ENCODE measurements around the gene STARD9. TPM values are rescaled to one million over a fixed set of nuclear protein-coding genes. Genes with fewer than 3 reads are reported as not detected.
"Not testable (repeated sequence)": the region's sequence is repeated elsewhere in the genome, so short reads cannot be mapped to it uniquely, and the experiment has no call there.

Gene STARD9
- total RNA-seq, 2 donors from 2014 or later = 5.1 to 6.3 TPM

- no peak overlapping the region for H3K27ac Mint-ChIP-seq
- H3K27me3 Mint-ChIP-seq (ENCODE audit: low read depth) = no peaks in the 10 kb centered on the region
- peaks cover 14 to 17% of the 10 kb centered on the region in 2 donors for H3K9me3 Mint-ChIP-seq
- no peak overlapping the region for H3K4me3 Mint-ChIP-seq
- peaks cover 26 to 31% of the 10 kb centered on the region in 2 donors for H3K36me3 Mint-ChIP-seq (ENCODE audit: insufficient read depth in 2 of 2)
- no peaks in the 10 kb centered on the region for H3K4me1 Mint-ChIP-seq (ENCODE audit: low read depth)
- DNase-seq = no peak
- ATAC-seq (replicated peaks in 1 of 2) = no peak
These were observed 185.4 kb downstream of the STARD9 start for GRCh38 chr15:42760759-42761158.

GRCh38 chr15:42761813-42762212, 186.4 kb downstream of the STARD9 start:
- not testable (repeated sequence) for DNase-seq; H3K27ac Mint-ChIP-seq; H3K27me3 Mint-ChIP-seq (ENCODE audit: low read depth); H3K4me1 Mint-ChIP-seq (ENCODE audit: low read depth); ATAC-seq (replicated peaks in 1 of 2); H3K4me3 Mint-ChIP-seq
- H3K9me3 Mint-ChIP-seq = peaks cover 19 to 21% of the 10 kb centered on the region in 2 donors
- H3K36me3 Mint-ChIP-seq (ENCODE audit: insufficient read depth in 2 of 2) = peaks cover 31 to 37% of the 10 kb centered on the region in 2 donors

- not testable (repeated sequence) for ATAC-seq (replicated peaks in 1 of 2); DNase-seq; H3K4me1 Mint-ChIP-seq (ENCODE audit: low read depth); H3K27me3 Mint-ChIP-seq (ENCODE audit: low read depth); H3K27ac Mint-ChIP-seq; H3K4me3 Mint-ChIP-seq
- H3K9me3 Mint-ChIP-seq = peaks cover 24 to 25% of the 10 kb centered on the region in 2 donors
- H3K36me3 Mint-ChIP-seq (ENCODE audit: insufficient read depth in 2 of 2) = peaks cover 33 to 44% of the 10 kb centered on the region in 2 donors
These were observed 188.8 kb downstream of the STARD9 start for GRCh38 chr15:42764154-42764731.

- H3K4me3 Mint-ChIP-seq; H3K4me1 Mint-ChIP-seq (ENCODE audit: low read depth): not testable (repeated sequence)
- peaks cover 21% of the 10 kb centered on the region in 2 donors for H3K9me3 Mint-ChIP-seq
These were observed 190.7 kb downstream of the STARD9 start for GRCh38 chr15:42766109-42766508.

More at GRCh38 chr15:42766109-42766508, 190.7 kb downstream of the STARD9 start:
- not testable (repeated sequence) for DNase-seq; ATAC-seq (replicated peaks in 1 of 2); H3K27me3 Mint-ChIP-seq (ENCODE audit: low read depth); H3K27ac Mint-ChIP-seq
- H3K36me3 Mint-ChIP-seq (ENCODE audit: insufficient read depth in 2 of 2) = peaks cover 31% of the 10 kb centered on the region in 2 donors

Other genes starting within 250 kb of the STARD9 start
- 1 to 10 TPM; 9.0 to 9.2 TPM for gene CAPN3, start 216.1 kb upstream of the STARD9 start, total RNA-seq
- 10 to 100 TPM; 51.1 to 66.2 TPM for gene ZNF106, start 84.5 kb upstream of the STARD9 start, total RNA-seq
- 10 to 100 TPM; 72.0 to 79.7 TPM for gene SNAP23, start 80.0 kb upstream of the STARD9 start, total RNA-seq
- gene LRRC57, start 26.8 kb upstream of the STARD9 start, total RNA-seq = 10 to 100 TPM; 26.2 to 29.3 TPM
- 10 to 100 TPM; 32.1 to 43.6 TPM for gene HAUS2, start 26.8 kb upstream of the STARD9 start, total RNA-seq
- 10 to 100 TPM; 18.2 to 26.0 TPM for gene CDAN1, start 161.5 kb downstream of the STARD9 start, total RNA-seq